Uterus (tissue), 4 donors: Measurements from ENCODE around the gene COL4A2. TPM values are rescaled to one million over a fixed set of nuclear protein-coding genes. Genes with fewer than 3 reads are reported as not detected.

ENCODE experiments used
- DNase-seq, 2 donors: peaks; one replicate each; pipeline ENCODE4 v3.0.0-alpha.2; 2019 to 2020
- H3K27ac ChIP-seq, 2 donors: fragments of 200-600 bp; sonication (generic); 1 replicate in 1 of 2; 2 replicates in 1 of 2; pipeline ENCODE4 v1.5.1; 2016 to 2018
- H3K27me3 ChIP-seq, 2 donors: fragments of 200-600 bp; sonication (generic); one replicate each; pipeline ENCODE4 v1.5.1; 2018 to 2019; ENCODE audit warnings: control low read depth in 1 of 2
- H3K36me3 ChIP-seq, 2 donors: fragments of 200-600 bp; sonication (generic); one replicate each; pipeline ENCODE4 v1.5.1; 2019; ENCODE audit warnings: control low read depth in 1 of 2
- H3K4me1 ChIP-seq, 2 donors: fragments of 200-600 bp; sonication (generic); one replicate each; pipeline ENCODE4 v1.5.1; 2018 to 2019; ENCODE audit warnings: control low read depth in 1 of 2
- H3K4me3 ChIP-seq, 2 donors: fragments of 200-600 bp; sonication (generic); 1 replicate in 1 of 2; 2 replicates in 1 of 2; pipeline ENCODE4 v1.5.1; 2018 to 2019; ENCODE audit warnings: mild to moderate bottlenecking in 1 of 2
- H3K9me3 ChIP-seq, 2 donors: fragments of 200-600 bp; sonication (generic); one replicate each; pipeline ENCODE4 v1.5.1; 2019; ENCODE audit warnings: control low read depth in 1 of 2
- CTCF ChIP-seq, 4 experiments: fragments of 200-600 bp in 2 of 4; fragments of 450-650 bp in 2 of 4; sonication (generic) in 2 of 4; IDR thresholded peaks; one replicate each; pipeline ENCODE4 v1.5.1; 2016 to 2019; ENCODE audit warnings: antibody characterized with exemption in 4 of 4, mild to moderate bottlenecking in 2 of 4, moderate library complexity in 1 of 4
- POLR2A ChIP-seq, 2 donors: fragments of 450-650 bp; IDR thresholded peaks; one replicate each; pipeline ENCODE4 v1.6.1; 2016; ENCODE audit warnings: antibody characterized with exemption in 2 of 2, mild to moderate bottlenecking in 1 of 2, moderate library complexity in 1 of 2
- intact Hi-C: fragments of 100-400 bp; cut with DNase I; formaldehyde crosslinking; loops from one replicate; pipeline ENCODE4 v1.15.1; 2023; ENCODE audit warnings: low total_unique reads
- total RNA-seq, 4 donors: library from RNA; depleted of rRNA in 3 of 4; stranded (reverse); fragments of >200 nt in 3 of 4; gene quantifications; one replicate each; pipeline versions ENCODE4 v1.1.0 to v1.2.4, GENCODE V29; 2014 to 2023
- donor health status: DM: yes; HTN: yes; CAD: no.

Gene COL4A2
- total RNA-seq, 4 donors from 2014 or later, result 157 to 606 (median 284) TPM

DNA sequence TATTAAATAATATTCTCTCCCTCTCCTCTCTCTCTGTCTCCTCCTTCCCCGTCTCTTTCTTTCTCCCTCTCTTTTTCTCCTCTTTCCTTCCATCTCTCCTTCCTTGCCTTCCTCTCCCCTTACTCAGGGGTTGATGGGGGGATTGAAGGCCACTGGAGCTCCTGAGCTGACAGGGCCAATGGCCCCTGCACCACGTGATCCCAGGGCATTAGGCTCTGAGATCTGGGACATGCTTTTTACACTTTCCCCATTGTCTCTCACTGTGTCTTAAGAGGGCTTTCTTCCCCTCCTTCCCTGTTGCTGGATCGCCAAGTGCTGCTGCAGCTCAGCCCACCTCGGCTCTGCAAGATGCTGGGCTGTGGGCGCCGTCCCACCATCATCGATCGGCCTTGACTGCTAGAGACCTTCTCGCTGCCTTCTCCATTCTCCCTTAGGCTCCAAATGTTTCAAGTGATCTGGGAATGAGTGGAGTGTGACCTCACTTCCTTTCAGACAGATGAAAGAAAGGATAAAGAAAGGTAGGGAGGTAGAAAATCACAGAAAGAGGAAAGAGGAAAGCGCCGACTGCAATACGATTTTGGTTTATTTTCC is 42.3 kb upstream of the COL4A2 start:
- H3K27ac ChIP-seq, result peak overlapping the region; percentile 63 to 64
- intact Hi-C loops, result no loop called here
- H3K9me3 ChIP-seq, result no peaks in the 10 kb centered on the region
- peak in 1 of 2 donors; percentile 11 for DNase-seq
- no peak overlapping the region for H3K4me3 ChIP-seq
- no peaks in the 10 kb centered on the region for H3K27me3 ChIP-seq
- no peak for TF ChIP-seq CTCF (IDR thresholded peaks at IDR 0.05)
- no peak for TF ChIP-seq POLR2A (IDR thresholded peaks at IDR 0.05)
- H3K4me1 ChIP-seq, result peaks cover 0 to 13% of the 10 kb centered on the region in 2 donors
- H3K36me3 ChIP-seq, result no peaks in the 10 kb centered on the region

GRCh38 chr13:110265341-110265681 is 41.8 kb upstream of the COL4A2 start:
- DNase-seq, result peak in 1 of 2 donors; percentile 34
- Histone ChIP-seq H3K27me3 (no peaks in the 10 kb centered on the region), H3K4me3 (no peak overlapping the region), H3K36me3 (no peaks in the 10 kb centered on the region), H3K9me3 (no peaks in the 10 kb centered on the region), H3K4me1 (peaks cover 0 to 13% of the 10 kb centered on the region in 2 donors), H3K27ac (peak overlapping the region; percentile 63 to 64)
- no peak for TF ChIP-seq POLR2A (IDR thresholded peaks at IDR 0.05)
- TF ChIP-seq CTCF (IDR thresholded peaks at IDR 0.05), result no peak
- intact Hi-C loops, result no loop called here

DNA sequence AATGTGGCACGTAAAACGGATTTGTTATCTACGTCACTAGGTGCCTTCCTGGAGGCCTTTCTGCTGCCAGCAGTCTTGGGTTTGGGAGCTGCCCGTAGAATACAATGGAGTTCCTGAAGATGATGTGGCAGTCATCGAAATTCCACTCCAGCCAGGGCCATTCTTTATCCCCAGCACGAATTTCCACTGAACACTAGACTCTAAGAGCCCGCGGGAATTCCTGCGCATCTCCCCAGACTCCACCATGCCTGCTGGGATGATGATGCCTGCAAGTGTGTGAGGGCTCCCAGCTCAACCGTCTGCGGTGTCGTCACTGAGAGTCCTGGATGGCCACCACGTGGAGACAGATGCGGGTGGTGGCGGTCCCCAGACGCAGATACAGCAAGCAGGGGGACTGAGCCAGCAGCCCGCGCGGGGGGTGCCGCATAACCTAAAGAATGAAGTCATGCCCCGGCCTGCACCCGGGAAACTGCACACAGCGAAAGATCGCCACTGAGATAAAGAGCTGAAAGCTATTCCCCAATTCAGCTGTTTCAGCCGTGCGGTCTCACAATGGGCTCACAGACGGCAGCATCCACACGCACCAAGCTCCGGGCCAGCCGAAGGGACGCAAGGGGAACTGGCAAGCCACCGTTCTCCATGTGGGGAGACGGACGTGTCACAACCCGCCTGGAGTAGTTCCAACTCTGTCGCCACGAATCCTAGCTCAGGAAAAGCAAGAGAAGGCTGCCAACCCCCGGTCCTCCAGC is 41.2 kb upstream of the COL4A2 start:
- DNase-seq, result peak in 1 of 2 donors; percentile 61
- no peak for TF ChIP-seq POLR2A (IDR thresholded peaks at IDR 0.05)
- H3K4me1 ChIP-seq, result peaks cover 0 to 13% of the 10 kb centered on the region in 2 donors
- H3K4me3 ChIP-seq, result no peak overlapping the region
- no peaks in the 10 kb centered on the region for H3K9me3 ChIP-seq
- no peaks in the 10 kb centered on the region for H3K27me3 ChIP-seq
- peak overlapping the region; percentile 63 to 64 for H3K27ac ChIP-seq
- no peaks in the 10 kb centered on the region for H3K36me3 ChIP-seq
- intact Hi-C loops, result no loop called here

DNA sequence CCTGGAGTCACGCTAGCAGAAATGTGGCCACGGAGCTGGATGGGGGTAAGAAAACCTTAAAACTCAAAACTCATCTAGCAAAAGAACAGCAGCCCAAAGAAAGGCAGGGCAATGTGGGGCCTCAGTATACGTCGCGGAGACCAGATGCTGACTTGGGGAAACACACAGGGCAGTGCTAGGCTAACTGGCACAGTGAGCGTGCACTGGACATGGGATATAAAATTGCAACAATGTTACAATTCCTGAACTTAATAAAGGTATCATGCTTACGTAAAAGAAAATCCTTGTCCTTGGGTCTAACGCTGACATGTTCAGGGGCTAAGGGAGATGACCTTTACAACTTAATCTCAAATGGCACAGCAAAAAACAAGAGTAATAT is 40.7 kb upstream of the COL4A2 start:
- peak in 1 of 2 donors; percentile 14 for DNase-seq
- TF ChIP-seq CTCF (IDR thresholded peaks at IDR 0.05), result no peak
- TF ChIP-seq POLR2A (IDR thresholded peaks at IDR 0.05), result no peak
- Histone ChIP-seq H3K4me1 (peaks cover 0 to 12% of the 10 kb centered on the region in 2 donors), H3K36me3 (no peaks in the 10 kb centered on the region), H3K4me3 (no peak overlapping the region), H3K27me3 (no peaks in the 10 kb centered on the region), H3K27ac (peak overlapping the region; percentile 63 to 64), H3K9me3 (no peaks in the 10 kb centered on the region)
- intact Hi-C loops, result no loop called here

- Histone ChIP-seq H3K4me1 (peaks cover 0 to 8% of the 10 kb centered on the region in 2 donors), H3K36me3 (no peaks in the 10 kb centered on the region), H3K9me3 (no peaks in the 10 kb centered on the region), H3K27me3 (no peaks in the 10 kb centered on the region), H3K27ac (peak overlapping the region in 1 of 2 donors; percentile 63), H3K4me3 (no peak overlapping the region)
- peak in 1 of 2 donors; percentile 17 for DNase-seq
- intact Hi-C loops, result no loop called here
- TF ChIP-seq CTCF (IDR thresholded peaks at IDR 0.05) (no peak), POLR2A (IDR thresholded peaks at IDR 0.05) (no peak)
These were observed 40.1 kb upstream of the COL4A2 start for GRCh38 chr13:110266983-110267382.
